Measurements from ENCODE around the gene LGALS1.

LGALS1 gene

GRCh38 chr22:37704645-37705044, 29.2 kb downstream of the LGALS1 start:
- TF ChIP-seq GATA3 (IDR thresholded peaks at IDR 0.05; ENCODE audit: low read depth, low read length) (no peak), GATA2 (IDR thresholded peaks at IDR 0.05; ENCODE audit: low read depth, low read length) (no peak)

GRCh38 chr22:37705205-37705604, 29.8 kb downstream of the LGALS1 start:
- TF ChIP-seq GATA3 (IDR thresholded peaks at IDR 0.05; ENCODE audit: low read depth, low read length) (no peak), GATA2 (IDR thresholded peaks at IDR 0.05; ENCODE audit: low read depth, low read length) (no peak)

- no peak for TF ChIP-seq GATA3 (IDR thresholded peaks at IDR 0.05; ENCODE audit: low read depth, low read length)
- TF ChIP-seq GATA2 (IDR thresholded peaks at IDR 0.05; ENCODE audit: low read depth, low read length): no peak
Observed at GRCh38 chr22:37708580-37709444, 33.4 kb downstream of the LGALS1 start.

- TF ChIP-seq GATA3 (IDR thresholded peaks at IDR 0.05; ENCODE audit: low read depth, low read length) (no peak), GATA2 (IDR thresholded peaks at IDR 0.05; ENCODE audit: low read depth, low read length) (no peak)
Observed at GRCh38 chr22:37709445-37709765, 34.0 kb downstream of the LGALS1 start.

- no peak for TF ChIP-seq GATA3 (IDR thresholded peaks at IDR 0.05; ENCODE audit: low read depth, low read length)
- no peak for TF ChIP-seq GATA2 (IDR thresholded peaks at IDR 0.05; ENCODE audit: low read depth, low read length)
Observed at GRCh38 chr22:37710675-37711074, 35.2 kb downstream of the LGALS1 start.

- TF ChIP-seq GATA3 (IDR thresholded peaks at IDR 0.05; ENCODE audit: low read depth, low read length) (no peak), GATA2 (IDR thresholded peaks at IDR 0.05; ENCODE audit: low read depth, low read length) (no peak)
Observed at GRCh38 chr22:37711490-37711889, 36.1 kb downstream of the LGALS1 start.

GRCh38 chr22:37713761-37714160, 38.3 kb downstream of the LGALS1 start:
- TF ChIP-seq GATA3 (IDR thresholded peaks at IDR 0.05; ENCODE audit: low read depth, low read length) (no peak), GATA2 (IDR thresholded peaks at IDR 0.05; ENCODE audit: low read depth, low read length) (no peak)

- no peak for TF ChIP-seq GATA3 (IDR thresholded peaks at IDR 0.05; ENCODE audit: low read depth, low read length)
- no peak for TF ChIP-seq GATA2 (IDR thresholded peaks at IDR 0.05; ENCODE audit: low read depth, low read length)
Observed at GRCh38 chr22:37714634-37715033, 39.2 kb downstream of the LGALS1 start.

GRCh38 chr22:37715760-37716159, 40.3 kb downstream of the LGALS1 start:
- no peak for TF ChIP-seq GATA3 (IDR thresholded peaks at IDR 0.05; ENCODE audit: low read depth, low read length)
- TF ChIP-seq GATA2 (IDR thresholded peaks at IDR 0.05; ENCODE audit: low read depth, low read length): peak; percentile 57; the same call in 1 of the 2 replicates

GRCh38 chr22:37716708-37717107, 41.3 kb downstream of the LGALS1 start:
- TF ChIP-seq GATA2 (IDR thresholded peaks at IDR 0.05; ENCODE audit: low read depth, low read length): no peak
- no peak for TF ChIP-seq GATA3 (IDR thresholded peaks at IDR 0.05; ENCODE audit: low read depth, low read length)

- TF ChIP-seq GATA3 (IDR thresholded peaks at IDR 0.05; ENCODE audit: low read depth, low read length) (no peak), GATA2 (IDR thresholded peaks at IDR 0.05; ENCODE audit: low read depth, low read length) (no peak)
Observed at GRCh38 chr22:37725551-37726240, 50.3 kb downstream of the LGALS1 start.

- TF ChIP-seq GATA2 (IDR thresholded peaks at IDR 0.05; ENCODE audit: low read depth, low read length) (no peak), GATA3 (IDR thresholded peaks at IDR 0.05; ENCODE audit: low read depth, low read length) (no peak)
Observed at GRCh38 chr22:37726241-37726887, 50.9 kb downstream of the LGALS1 start.

GRCh38 chr22:37728620-37729019, 53.2 kb downstream of the LGALS1 start:
- TF ChIP-seq GATA3 (IDR thresholded peaks at IDR 0.05; ENCODE audit: low read depth, low read length) (no peak), GATA2 (IDR thresholded peaks at IDR 0.05; ENCODE audit: low read depth, low read length) (no peak)
